ENCODE data around the gene MIER2. TPM values are rescaled to one million over a fixed set of nuclear protein-coding genes. Genes with fewer than 3 reads are reported as not detected.

MIER2 gene
- polyA plus RNA-seq, 3 donors: 3.6 to 21.9 (median 6.9) TPM

- Mint-ChIP-seq H3K4me3 (peak overlapping the region in 1 of 2 donors; percentile 73), H3K27me3 (ENCODE audit: low read depth in 3 of 3) (peaks cover 47 to 64% (median 64%) of the 10 kb centered on the region in 3 donors), H3K27ac (no peak overlapping the region), H3K9me3 (peaks cover 0 to 13% (median 5%) of the 10 kb centered on the region in 7 donors), H3K36me3 (no peaks in the 10 kb centered on the region), H3K4me1 (peaks cover 19% of the 10 kb centered on the region)
- TF ChIP-seq CTCF (IDR thresholded peaks at IDR 0.05): no peak
- Histone ChIP-seq H3K4me3 (replicated peaks in 1 of 3; ENCODE audit: low read depth in 2 of 3, low read length in 3 of 3) (no peak overlapping the region), H3K9ac (ENCODE audit: insufficient read depth, low read length, poor library complexity, severe bottlenecking) (no peak overlapping the region), H3K36me3 (replicated peaks in 1 of 2; ENCODE audit: control insufficient read depth in 1 of 2, insufficient read depth in 2 of 2, low read length in 2 of 2) (no peaks in the 10 kb centered on the region), H3K27me3 (ENCODE audit: control insufficient read depth in 2 of 2, insufficient read depth in 2 of 2, low read length in 2 of 2) (peaks cover 20 to 59% of the 10 kb centered on the region in 2 donors), H3K4me2 (replicated peaks; ENCODE audit: extremely low read depth, low read length, poor library complexity, severe bottlenecking) (no peak overlapping the region), H3K4me1 (ENCODE audit: control insufficient read depth in 1 of 2, insufficient read depth in 2 of 2, low read length in 2 of 2) (peaks cover 19 to 23% of the 10 kb centered on the region in 2 donors), H4K20me1 (ENCODE audit: insufficient read depth, low read length) (no peaks in the 10 kb centered on the region), H3K27ac (ENCODE audit: low read depth in 1 of 2, low read length in 2 of 2) (no peak overlapping the region), H3K79me2 (ENCODE audit: insufficient read depth, low read length) (no peaks in the 10 kb centered on the region), H2AFZ (ENCODE audit: insufficient read depth, low read depth, low read length, poor library complexity, severe bottlenecking) (no peak overlapping the region), H3K9me3 (replicated peaks in 1 of 2; ENCODE audit: control insufficient read depth in 1 of 2, insufficient read depth in 1 of 2, low read length in 2 of 2) (peaks cover 8 to 14% of the 10 kb centered on the region in 2 donors)
- no peak for DNase-seq
- intact Hi-C loops (cut with micrococcal nuclease): no loop called here
- WGBS (ENCODE audit: insufficient coverage): 100% methylated on average over 2 of the region's 4 CpGs
Observed at GRCh38 chr19:292951-293350, 51.6 kb downstream of the MIER2 start.

- Histone ChIP-seq H3K36me3 (replicated peaks in 1 of 2; ENCODE audit: control insufficient read depth in 1 of 2, insufficient read depth in 2 of 2, low read length in 2 of 2) (no peaks in the 10 kb centered on the region), H2AFZ (ENCODE audit: insufficient read depth, low read depth, low read length, poor library complexity, severe bottlenecking) (no peak overlapping the region), H3K4me3 (replicated peaks in 1 of 3; ENCODE audit: low read depth in 2 of 3, low read length in 3 of 3) (no peak overlapping the region), H3K79me2 (ENCODE audit: insufficient read depth, low read length) (no peaks in the 10 kb centered on the region), H3K9ac (ENCODE audit: insufficient read depth, low read length, poor library complexity, severe bottlenecking) (no peak overlapping the region), H3K27me3 (ENCODE audit: control insufficient read depth in 2 of 2, insufficient read depth in 2 of 2, low read length in 2 of 2) (peaks cover 20 to 59% of the 10 kb centered on the region in 2 donors), H3K4me1 (ENCODE audit: control insufficient read depth in 1 of 2, insufficient read depth in 2 of 2, low read length in 2 of 2) (peaks cover 19 to 23% of the 10 kb centered on the region in 2 donors), H4K20me1 (ENCODE audit: insufficient read depth, low read length) (no peaks in the 10 kb centered on the region), H3K4me2 (replicated peaks; ENCODE audit: extremely low read depth, low read length, poor library complexity, severe bottlenecking) (no peak overlapping the region), H3K9me3 (replicated peaks in 1 of 2; ENCODE audit: control insufficient read depth in 1 of 2, insufficient read depth in 1 of 2, low read length in 2 of 2) (peaks cover 8 to 14% of the 10 kb centered on the region in 2 donors), H3K27ac (ENCODE audit: low read depth in 1 of 2, low read length in 2 of 2) (no peak overlapping the region)
- Mint-ChIP-seq H3K27ac (no peak overlapping the region), H3K9me3 (peaks cover 0 to 13% (median 5%) of the 10 kb centered on the region in 7 donors), H3K4me3 (peak overlapping the region in 1 of 2 donors; percentile 73), H3K4me1 (peaks cover 19% of the 10 kb centered on the region), H3K36me3 (no peaks in the 10 kb centered on the region), H3K27me3 (ENCODE audit: low read depth in 3 of 3) (peaks cover 49 to 65% (median 65%) of the 10 kb centered on the region in 3 donors)
- no peak for TF ChIP-seq CTCF (IDR thresholded peaks at IDR 0.05)
- WGBS (ENCODE audit: insufficient coverage): 87% methylated on average over 10 of the region's 15 CpGs
- intact Hi-C loops (cut with micrococcal nuclease): no loop called here
- no peak for DNase-seq
Observed at GRCh38 chr19:292281-292884, 52.2 kb downstream of the MIER2 start.

Measured in CD14-positive monocyte (primary cell).